Measurements from ENCODE around the gene DENND10.
"Not testable (repeated sequence)": the region's sequence is repeated elsewhere in the genome, so short reads cannot be mapped to it uniquely, and the experiment has no call there.

The DENND10 gene

DNA sequence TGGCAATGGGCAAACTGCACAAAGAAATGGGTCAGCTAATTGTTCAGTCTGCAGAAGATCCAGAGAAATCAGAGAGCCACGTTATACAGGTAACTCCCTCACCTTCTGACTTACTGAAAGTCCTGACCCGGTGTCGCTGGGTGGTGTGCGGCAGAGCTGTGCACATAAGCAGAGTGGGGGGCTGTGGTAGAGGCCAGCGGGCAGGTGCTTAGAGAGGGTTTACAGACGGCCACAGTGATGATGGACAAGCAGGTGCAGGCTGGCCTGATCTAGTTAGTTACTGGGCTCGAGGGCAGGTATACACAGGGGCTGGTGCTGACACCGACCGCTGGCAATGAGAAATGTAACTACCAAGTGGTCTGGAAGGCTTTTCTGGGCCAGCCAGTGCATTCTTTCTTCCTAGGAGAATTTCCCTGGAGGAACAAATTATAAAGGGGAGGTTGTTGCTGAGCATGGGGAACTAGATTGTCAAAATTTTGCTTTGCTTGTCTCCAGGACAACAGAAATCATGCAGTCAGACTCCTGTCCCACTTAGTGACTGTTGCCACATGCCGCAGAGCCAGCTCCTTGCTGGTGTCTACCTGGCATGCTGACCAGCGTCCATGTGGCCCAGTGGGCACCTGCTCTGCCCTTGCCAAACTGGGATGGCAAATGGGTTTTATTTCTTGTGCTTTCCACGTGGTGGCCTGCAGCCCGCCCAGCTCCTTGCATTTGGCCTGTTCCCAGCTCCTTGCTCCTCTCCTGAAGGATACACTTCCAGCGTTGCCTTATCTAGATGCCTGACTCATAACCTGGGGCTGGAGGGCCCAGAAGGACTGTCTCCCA lies 28.8 kb downstream of the DENND10 start:
- DNase-seq (ENCODE audit: low read depth in 2 of 2), result no peak

DNA sequence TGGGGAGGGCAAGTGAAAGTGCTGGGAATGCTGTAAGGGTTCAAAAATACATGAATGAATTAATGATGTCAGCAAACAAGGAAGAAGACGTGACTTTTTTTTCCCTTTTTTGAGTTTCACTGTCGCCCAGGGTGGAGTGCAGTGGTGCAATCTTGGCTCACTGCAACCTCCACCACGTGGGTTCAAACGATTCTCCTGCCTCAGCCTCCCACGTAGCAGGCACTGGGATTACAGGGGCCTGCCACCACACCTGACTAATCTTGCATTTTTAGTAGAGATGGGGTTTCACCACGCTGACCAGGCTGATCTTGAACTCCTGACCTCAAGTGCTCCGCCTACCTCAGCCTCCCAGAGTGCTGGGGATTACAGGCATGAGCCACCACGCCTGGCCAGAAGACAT lies 30.0 kb downstream of the DENND10 start:
- DNase-seq (ENCODE audit: low read depth in 2 of 2), result no peak

DNA sequence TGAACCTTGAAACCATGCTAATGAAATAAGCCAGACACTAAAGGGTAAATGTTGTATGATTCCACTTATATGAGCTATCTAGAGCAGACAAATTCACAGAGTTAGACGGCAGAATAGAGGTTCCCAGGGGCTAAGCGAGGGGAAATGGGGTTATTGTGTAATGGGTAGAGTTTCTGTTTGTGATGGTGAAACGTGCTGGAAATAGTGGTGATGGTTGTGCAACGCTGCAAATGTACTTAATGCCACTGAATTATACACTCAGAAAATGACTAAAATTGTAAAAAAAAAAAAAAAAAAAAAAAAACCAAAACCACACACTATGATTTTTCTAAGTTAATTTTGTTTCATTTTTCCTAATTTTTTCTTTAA lies 31.6 kb downstream of the DENND10 start:
- DNase-seq (ENCODE audit: low read depth in 2 of 2), result no peak

- DNase-seq (ENCODE audit: low read depth in 2 of 2), result no peak
Measured at GRCh38 chr10:119136084-119136483, 32.2 kb downstream of the DENND10 start.

DNA sequence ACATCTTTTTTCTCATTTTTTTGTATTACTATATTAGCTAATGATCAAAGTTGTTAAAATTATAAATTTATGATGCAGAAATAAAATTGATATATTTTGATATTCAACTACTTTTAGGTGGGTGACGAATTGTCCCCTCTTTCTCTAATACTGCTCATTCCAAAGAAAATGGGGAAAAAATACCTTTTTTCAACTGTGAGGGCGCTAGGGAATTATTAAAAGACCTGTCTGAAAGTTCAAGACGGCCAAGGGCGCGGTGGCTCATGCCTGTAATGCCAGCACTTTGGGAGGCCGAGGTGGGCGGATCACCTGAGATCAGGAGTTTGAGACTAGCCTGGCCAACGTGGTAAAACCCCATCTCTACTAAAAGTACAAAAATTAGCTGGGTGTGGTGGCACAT lies 34.0 kb downstream of the DENND10 start:
- DNase-seq (ENCODE audit: low read depth in 2 of 2), result not testable (repeated sequence)

DNA sequence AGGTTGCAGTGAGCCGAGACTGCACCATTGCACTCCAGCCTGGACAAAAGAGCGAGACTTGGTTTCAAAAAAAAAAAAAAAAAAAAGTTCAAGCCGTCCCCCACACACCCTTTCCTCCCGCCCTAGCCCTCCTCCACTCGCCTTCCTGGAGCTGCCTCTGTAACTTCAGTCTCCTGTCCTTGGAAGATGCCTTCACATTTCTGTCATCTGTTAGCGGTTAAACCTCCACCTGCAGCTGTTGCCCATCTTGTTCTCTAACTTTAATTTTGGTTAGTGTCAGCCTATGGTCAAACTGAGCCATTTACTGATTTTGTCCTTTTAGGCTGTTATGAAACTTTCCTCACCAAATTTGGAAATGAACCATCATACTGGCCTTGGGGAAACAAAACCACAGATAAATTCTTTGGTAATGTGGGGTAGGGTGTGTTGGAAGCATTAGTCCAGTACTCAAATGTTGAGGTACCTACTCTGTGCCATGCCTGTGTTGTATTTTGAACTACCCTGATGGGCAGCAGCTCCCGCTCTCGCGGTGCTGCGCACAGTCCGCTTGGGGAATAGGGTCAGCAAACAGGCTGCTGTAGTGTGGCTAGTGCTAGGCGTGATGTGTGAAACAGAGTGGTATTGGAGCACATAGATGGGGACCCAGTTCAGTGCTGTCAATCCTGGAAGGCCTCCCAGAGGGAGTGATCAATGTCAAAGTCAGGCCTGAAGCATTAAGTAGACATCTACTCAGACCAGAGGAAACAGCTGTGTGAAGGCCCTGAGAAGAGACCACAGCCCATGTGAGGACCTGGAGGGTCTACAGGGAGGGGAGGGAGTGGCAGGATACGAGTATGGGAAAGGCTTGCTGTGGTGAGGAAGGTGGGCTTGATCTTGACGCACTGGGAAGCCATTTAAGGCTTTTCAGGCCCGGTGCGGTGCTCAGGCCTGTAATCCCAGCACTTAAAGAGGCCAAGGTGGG lies 34.7 kb downstream of the DENND10 start:
- DNase-seq (ENCODE audit: low read depth in 2 of 2), result no peak

DNA sequence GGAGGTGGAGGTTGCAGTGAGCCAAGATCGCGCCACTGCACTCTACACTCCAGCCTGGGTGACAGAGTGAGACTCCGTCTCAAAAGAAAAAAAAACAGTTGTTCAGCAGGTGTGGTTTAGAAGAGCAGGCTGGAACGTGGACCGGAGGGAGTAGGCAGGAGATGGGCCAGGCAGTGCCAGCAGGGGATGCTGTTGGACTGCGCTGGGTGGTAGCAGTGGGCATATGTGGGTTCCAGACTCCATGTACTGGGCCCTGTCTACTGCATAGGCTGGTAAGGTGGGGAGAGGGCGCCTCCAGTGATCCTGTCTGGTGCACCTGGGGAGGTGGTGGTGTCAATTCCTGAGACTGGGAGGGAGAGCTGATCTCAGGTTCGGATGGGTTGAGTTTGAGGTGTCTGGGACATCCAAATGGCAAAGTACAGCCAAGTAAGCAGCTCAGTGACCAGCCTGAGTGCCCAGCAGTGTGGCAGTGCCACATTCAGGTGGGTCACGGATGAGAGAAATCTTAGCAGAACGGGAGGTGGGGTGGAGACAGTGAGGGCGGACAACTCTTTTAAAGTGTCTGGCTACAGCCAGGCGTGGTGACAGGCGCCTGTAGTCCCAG lies 35.7 kb downstream of the DENND10 start:
- peak; percentile 26 to 29 for DNase-seq (ENCODE audit: low read depth in 2 of 2)

- no peak for DNase-seq (ENCODE audit: low read depth in 2 of 2)
Measured at GRCh38 chr10:119140603-119141245, 36.8 kb downstream of the DENND10 start.

- DNase-seq (ENCODE audit: low read depth in 2 of 2), result no peak
Measured at GRCh38 chr10:119143657-119144056, 39.7 kb downstream of the DENND10 start.

GRCh38 chr10:119149157-119149556 lies 45.2 kb downstream of the DENND10 start:
- DNase-seq (ENCODE audit: low read depth in 2 of 2), result no peak

- no peak for DNase-seq (ENCODE audit: low read depth in 2 of 2)
Measured at GRCh38 chr10:119149729-119150128, 45.8 kb downstream of the DENND10 start.

GRCh38 chr10:119151601-119152000 lies 47.7 kb downstream of the DENND10 start:
- DNase-seq (ENCODE audit: low read depth in 2 of 2), result not testable (repeated sequence)

DNA sequence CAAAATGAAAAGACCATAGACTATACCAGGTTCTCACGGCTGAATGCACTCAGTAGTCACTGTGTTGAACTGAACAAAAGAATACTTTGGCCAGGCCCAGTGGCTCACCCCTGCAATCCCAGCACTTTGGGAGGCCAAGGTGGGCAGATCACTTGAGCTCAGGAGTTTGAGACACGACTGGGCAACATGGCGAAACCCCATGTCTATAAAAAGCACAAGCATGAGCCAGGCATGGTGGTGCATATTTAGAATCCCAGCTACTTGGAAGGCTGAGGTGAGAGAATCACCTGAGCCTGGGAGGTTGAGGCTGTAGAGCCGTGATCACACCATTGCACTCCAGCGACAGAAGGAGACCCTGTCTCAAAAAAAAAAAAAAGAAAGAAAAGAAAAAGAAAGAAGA lies 49.1 kb downstream of the DENND10 start:
- no peak for DNase-seq (ENCODE audit: low read depth in 2 of 2)

GRCh38 chr10:119153661-119154060 lies 49.7 kb downstream of the DENND10 start:
- no peak for DNase-seq (ENCODE audit: low read depth in 2 of 2)

GRCh38 chr10:119159332-119159731 lies 55.4 kb downstream of the DENND10 start:
- no peak for DNase-seq (ENCODE audit: low read depth in 2 of 2)

DNA sequence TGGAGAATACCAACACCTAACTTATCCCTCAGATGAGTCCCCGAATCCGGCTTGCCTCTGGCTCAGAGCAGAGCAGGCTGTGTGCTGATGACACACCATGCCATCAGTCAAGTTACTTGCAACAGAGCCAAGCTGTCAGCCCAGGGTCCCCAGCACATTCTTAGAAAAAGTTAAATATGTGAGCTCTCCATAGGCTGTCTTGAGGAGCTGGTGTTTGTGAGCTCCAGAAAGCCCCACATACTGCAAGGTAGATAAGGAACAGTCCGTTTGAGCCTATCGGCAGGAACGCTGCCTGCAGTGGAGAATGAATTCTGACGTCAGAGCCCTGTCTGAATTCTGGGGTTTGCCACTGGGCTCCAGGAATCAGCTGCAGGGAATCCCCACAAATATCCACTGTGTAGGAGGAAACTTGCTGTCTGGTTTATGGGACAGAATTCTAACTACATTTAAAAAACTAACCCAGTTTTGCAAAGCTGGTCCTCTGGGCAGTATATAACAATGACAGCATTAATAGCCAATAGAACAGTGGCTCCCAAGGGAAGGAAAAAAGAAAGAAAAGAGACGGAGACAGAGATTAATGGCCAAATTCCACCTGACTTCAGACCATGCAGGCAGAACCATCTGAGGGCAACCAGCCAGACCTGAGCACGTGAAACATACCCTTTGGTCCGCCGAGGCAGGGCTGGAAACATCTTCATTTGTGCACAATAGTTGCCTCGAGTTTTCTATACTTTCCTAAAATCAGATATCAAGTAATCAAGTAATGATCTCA lies 58.0 kb downstream of the DENND10 start:
- DNase-seq (ENCODE audit: low read depth in 2 of 2), result no peak

DNA sequence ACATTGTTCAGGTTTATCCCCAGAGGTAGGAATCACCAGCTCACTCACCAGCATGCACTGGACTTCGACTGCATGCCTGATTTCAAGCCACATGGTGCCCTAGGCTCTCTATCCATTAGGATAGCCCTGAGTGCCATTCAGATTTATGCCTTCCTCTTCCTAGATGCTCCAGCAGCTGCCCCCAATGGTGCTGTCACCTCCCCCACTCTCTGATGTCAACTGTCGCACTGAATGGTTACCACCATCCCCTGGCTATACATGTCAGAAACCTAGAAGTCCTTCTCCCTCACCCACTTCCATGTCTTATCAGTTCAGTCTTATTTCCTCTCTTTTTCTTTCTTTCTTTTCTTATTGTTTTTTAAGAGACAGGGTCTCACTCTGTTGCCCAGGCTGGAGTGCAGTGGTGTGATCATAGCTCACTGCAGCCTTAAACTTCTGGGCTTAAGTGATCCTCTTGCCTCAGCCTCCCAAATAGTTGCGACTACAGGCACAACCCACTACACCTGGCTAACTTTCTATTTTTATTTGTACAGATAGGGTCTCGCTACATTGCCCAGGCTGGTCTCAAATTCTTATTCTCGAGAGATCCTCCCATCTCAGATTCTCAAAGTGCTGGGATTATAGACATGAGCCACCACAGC lies 58.7 kb downstream of the DENND10 start:
- no peak for DNase-seq (ENCODE audit: low read depth in 2 of 2)

DNA sequence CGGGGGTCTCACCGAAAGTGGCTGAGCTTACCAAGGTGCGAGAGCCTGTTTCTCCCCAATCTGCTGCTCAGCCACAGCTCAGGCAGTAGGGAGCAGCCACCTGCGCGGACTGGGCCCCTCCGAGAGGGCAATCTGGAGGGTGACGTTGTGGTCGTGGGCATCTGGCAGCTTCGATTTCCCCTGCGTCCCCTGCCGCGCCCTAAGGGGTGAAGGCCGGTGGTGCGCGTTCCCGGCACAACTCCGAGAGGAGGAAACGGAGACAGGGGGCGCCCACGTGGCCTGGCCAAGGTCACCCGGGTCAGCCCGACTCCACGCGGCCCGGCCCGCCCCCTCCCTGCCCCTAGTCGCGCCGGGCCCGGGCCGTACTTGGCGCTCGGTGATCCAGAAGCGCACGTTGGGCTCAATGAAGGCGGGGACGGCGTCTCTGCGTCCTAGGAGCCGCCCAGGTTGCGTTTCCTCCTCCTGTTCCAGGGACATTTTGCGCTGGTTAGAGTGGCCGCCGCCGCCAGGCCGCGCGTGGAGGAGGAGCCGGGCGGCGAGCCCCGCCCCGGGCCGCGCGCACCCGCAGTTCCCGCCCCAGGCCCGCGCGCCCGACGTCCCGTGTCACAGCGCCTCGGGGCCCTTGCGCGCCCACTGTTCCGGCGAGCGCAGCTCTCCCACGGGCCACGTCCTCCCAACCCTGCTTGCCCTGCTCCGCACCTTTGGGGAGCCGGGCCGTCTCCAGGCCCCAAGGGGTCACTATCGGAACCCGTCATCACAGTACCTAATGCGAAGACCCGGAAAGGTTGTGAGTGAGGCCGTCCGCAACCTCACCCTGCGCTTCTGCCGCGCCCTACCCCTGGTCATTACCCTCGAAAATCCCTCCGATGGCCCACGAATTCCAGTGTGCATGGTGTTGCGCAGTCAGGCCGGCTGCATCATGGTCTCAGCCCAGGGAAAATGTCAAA lies 61.5 kb downstream of the DENND10 start, which contains the start of gene SFXN4:
TSS of gene SFXN4 (minus strand) at position 544 of the 947 bp plus-strand sequence. CDS start at position 477, 67 bp downstream.
- peak; percentile 45 to 74 for DNase-seq (ENCODE audit: low read depth in 2 of 2)

DNA sequence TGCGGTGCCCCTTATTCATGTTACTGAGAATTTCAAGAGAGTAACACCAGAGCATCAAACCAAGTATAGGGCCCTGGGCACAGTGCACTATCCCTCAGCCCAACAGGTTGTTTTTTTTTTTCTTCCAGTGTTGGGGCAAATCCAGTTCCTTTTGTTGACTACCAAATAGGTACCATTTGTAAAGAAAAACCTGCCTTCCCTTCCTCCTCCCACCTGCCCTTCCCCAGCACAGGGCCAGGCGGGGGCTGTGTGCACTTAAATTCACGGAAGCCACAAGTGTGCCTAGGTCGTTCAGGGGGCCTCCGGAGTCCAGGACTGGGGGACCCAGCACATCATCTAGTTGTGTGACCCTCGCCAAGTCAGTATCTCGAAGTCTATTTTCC lies 62.2 kb downstream of the DENND10 start:
- DNase-seq (ENCODE audit: low read depth in 2 of 2), result no peak
